ENCODE measurements around the gene WDR13.
A peak's percentile ranks its signal among the peaks of the same experiment; 100 is the strongest.
"Not testable (repeated sequence)": the region's sequence is repeated elsewhere in the genome, so short reads cannot be mapped to it uniquely, and the experiment has no call there.

The WDR13 gene

DNA sequence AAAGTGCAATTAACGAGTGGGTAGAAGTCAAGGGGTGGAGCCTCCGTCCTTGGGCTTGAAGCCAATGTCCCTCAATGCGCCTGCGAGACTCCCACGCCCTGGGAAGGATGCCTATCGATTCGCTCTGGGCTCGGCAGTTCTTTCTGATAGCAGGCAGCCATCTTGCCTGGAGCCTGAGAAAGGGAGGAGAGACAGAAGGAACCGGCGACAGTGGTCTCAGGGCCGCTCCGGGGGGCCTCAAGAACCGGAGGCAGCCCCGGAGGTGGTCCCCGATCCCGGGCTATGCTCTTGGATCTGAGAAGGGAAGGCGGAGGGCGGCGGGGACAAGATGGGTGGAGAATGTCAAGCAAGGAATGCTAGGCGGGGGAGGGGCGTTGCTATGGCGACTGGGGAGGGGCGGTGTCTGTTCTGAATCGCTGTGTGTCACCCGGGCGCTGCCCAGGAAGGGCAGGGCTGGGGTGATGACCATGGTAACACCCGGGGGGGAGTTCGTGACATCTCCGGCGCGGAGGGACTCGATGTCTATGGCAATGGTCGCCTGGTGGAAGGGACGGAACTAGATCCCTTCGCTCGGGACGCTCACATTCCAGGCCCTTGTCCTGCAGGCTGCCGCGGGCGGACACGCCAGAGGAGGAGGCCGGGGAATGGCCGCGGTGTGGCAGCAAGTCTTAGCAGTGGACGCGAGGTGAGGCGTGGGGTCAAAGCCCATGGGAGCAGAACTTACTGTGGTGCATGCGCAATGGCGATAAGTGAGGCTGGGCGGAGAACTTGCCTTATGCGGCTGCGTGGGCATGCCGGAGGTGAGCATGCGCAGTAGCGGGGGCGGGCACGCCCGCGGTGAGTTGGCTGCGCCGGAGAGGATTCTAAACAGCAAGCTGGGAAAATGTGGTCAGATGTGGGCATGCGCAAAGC lies at the start of gene WDR13:
Gene WDR13 (plus strand): TSS at position 140 of the 912 bp plus-strand sequence. CDS start 505 bp downstream, at position 645.
- peak; percentile 89 to 91 for DNase-seq

DNA sequence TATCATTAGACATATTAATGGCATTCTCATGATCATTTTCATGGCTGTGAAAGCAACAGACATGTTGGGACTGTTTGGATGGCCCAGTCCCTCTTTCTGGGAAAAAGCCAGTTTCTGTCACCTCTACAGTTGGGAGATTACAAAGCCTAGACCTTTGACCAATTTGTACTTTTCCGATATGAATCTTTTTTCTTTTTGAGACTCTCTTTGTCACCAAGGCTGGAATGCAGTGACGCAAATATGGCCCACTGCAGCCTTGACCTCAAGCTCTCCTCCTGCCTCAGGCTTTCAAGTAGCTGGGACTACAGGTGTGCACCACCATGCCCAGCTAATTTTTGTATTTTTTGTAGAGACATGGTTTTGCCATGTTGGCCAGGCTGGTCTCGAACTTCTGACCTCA lies 48.4 kb upstream of the WDR13 start:
- no peak for DNase-seq

DNA sequence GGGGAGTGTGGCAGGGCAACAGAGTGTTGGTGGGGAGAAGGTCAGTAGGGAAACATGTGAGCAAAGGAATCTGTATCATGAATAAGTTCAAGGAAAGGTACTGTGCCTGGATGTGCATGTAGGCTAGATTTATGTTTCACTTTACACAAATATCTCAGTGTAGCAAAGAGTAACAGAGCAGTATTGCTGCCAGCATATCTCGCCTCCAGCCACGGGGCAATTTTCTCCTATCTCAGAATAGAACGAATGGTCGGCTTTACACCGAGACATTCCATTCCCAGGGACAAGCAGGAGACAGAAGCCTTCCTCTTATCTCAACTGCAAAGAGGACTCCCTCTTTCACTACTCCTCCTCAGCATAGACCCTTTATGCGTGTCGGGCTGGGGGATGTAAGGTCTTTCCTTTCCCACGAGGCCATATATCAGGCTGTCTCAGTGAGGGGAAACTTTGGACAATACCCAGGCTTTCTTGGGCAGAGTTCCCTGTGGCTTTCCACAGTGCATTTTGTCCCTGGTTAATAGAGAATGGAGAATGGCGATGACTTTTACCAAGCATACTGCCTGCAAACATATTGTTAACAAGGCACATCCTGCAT lies 41.5 kb upstream of the WDR13 start:
- not testable (repeated sequence) for DNase-seq

DNA sequence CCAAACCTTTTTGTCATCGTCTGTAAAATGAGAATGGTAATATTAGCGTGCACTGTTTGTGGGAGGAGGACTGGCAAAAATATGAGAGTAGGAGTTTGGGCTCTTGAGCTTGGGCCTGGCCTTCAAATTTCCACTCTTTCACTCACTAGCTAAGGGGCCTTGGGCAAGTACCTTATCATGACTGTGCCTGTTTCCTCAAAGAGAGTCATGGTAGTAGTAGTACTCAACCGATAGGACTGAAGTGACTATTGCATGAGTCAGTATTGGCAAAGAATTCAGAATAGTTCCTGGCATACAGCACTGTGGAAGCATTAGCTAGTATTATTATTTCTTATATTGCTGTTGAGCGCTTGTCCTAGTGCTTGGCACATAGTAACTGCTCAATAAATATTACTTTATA lies 39.0 kb upstream of the WDR13 start:
- no peak for DNase-seq

DNA sequence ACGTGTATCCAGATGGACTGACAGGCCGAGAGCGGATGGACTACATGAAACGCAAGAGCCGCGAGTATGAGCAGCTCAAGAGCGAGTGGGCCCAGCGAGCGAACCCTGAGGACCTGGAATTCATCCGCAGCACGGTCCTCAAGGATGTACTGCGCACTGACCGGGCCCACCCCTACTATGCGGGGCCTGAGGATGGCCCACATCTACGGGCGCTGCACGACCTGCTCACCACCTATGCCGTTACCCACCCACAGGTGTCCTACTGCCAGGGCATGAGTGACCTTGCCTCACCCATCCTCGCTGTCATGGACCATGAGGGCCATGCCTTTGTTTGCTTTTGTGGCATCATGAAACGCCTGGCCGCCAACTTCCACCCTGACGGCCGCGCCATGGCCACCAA lies 37.7 kb upstream of the WDR13 start:
- DNase-seq = no peak

DNA sequence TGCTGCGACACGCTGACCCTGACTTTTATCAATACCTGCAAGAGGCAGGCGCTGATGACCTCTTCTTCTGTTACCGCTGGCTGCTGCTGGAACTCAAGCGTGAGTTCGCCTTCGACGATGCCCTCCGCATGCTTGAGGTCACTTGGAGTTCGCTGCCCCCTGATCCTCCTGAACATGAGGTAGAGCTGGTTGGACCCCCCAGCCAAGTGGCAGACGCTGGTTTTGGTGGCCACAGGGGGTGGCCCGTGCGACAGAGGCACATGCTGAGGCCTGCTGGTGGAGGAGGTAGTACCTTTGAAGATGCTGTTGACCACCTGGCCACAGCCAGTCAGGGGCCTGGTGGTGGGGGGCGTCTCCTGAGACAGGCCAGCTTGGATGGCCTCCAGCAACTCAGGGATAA lies 37.2 kb upstream of the WDR13 start:
- DNase-seq = no peak

DNA sequence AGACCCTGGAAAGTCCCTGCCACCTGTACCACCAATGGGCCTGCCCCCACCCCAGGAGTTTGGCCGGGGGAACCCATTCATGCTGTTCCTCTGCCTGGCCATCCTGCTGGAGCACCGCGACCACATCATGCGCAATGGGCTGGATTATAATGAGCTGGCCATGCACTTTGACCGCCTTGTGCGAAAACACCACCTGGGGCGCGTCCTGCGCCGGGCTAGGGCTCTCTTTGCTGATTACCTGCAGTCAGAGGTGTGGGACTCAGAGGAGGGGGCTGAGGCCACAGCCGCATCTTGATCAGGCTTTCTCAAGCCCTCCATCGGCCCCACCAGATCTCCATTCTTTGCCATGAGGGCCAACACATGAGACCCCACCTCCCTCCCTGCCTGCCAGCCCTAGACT lies 36.6 kb upstream of the WDR13 start:
- no peak for DNase-seq

DNA sequence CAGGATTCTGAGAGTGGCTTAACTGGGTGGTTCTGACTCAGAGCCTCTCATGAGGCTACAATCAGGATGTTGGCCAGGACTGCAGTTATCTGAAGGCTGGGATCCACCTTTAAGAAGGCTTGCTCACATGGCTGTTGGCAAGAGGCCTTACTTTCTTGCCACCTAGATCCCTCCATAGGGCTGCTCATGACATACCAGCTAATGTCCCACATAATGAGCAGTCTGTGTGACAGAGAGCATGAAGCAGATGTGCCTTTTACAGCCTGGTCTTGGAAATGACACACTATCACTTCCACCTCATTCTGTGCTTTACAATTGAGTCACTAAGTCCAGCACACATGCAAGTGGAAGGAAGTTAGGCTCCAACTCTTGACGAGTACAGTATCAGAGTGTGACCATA lies 27.3 kb upstream of the WDR13 start:
- no peak for DNase-seq

DNA sequence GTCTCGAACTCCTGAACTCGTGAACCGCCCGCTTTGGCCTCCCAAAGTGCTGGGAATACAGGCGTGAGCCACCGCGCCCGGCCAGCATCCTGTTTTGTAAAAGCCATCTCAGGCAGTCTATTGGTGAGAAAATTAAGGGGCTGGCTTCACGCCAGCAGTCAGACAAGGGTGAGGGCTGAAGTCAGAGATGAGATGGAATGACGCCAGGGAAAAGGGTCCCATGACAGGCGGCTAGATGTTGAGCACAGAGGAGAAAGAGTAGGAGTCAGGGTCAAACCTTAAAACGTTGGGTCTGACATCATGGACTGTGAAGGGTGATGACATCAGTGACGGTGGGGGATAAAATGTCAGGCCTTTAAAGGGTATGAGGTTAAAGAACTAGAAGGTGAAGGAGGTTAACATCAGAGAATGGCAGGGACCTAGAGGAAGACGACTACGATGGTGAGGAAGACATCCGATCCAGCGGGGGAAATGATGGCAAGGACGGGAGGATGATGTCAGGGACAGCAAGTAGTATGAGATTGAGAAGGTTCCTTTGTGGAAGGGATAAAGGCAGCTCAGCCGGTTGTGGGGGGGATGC lies 23.5 kb upstream of the WDR13 start:
- peak; percentile 69 to 80 for DNase-seq

DNA sequence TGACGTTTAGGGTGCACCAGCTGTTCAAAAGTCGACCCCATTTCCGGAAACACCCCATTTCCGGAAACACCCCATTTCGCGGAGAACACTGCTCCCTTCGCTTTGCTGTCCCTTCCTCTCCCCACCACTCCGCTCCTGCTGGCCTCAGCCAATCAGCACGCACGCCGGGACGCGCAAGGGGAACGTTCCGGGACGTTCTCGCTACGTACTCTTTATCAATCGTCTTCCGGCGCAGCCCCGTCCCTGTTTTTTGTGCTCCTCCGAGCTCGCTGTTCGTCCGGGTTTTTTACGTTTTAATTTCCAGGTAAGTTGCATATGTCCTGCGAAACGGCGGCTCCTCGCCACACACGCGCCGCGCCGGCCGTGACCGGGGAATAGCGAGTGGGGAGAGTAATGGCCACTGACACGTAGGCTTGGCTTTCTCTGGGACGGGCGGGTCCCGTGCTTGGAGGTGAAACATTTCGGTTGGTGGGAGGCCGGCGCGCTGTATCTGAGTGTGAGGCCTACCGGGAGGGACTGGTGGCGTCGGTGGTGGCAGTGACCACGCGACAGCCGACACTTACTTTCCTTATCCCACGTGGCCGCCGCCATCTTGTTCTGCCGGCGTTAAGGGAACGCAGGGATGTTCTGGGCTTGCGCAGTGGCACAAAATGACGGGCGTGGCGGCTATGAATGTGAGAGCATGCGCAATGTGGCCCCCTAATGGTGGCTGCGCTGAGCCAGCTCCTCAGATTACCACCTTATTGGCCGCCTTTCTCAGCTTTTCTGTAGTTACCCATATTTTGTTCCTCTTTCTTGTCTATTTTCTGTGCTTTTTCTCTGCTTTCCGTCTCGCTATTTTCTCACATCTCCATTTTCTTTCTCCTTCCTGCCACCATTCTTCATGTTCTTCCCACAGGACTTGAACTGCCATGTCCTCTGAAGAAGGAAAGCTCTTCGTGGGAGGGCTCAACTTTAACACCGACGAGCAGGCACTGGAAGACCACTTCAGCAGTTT lies 22.7 kb upstream of the WDR13 start, which contains the start of gene RBM3:
Gene RBM3 (plus strand): TSS at position 215 of the 997 bp plus-strand sequence. CDS start 697 bp downstream, at position 912.
- DNase-seq = peak; percentile 93 to 95

DNA sequence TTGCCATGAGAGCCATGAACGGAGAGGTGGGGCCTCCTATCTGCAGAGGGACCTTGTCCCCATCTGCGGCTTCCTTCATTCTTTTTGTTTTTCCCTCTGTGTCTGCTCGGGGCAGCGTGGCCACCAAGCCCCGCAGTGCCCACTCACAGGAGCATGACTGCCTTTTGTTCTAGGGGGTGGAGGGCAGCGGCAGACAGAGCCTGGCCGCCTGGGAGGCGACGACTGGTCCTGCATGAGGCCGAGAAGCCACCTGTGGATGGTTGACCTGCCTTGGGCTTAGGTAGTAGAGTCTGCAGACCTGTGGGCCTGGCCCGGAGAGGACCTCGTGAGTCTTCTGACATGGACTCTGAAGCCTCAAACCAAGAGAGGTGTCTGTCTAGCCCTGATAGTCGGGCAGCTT lies 21.6 kb upstream of the WDR13 start:
- no peak for DNase-seq

DNA sequence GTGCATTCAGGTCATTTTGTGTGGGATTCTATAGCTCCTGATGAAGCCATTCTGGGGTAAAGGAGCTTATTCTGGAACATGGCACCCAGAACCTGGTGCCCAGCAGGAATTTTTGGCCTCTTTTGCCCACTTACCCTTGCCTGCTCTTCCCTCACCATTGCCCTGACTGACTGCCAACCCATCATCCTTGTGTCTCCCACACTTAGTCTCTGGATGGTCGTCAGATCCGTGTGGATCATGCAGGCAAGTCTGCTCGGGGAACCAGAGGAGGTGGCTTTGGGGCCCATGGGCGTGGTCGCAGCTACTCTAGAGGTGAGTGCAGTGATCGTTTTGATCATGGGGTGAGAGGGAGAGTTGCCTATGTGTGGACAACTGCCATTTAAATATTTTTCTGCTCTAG lies 21.2 kb upstream of the WDR13 start:
- no peak for DNase-seq

DNA sequence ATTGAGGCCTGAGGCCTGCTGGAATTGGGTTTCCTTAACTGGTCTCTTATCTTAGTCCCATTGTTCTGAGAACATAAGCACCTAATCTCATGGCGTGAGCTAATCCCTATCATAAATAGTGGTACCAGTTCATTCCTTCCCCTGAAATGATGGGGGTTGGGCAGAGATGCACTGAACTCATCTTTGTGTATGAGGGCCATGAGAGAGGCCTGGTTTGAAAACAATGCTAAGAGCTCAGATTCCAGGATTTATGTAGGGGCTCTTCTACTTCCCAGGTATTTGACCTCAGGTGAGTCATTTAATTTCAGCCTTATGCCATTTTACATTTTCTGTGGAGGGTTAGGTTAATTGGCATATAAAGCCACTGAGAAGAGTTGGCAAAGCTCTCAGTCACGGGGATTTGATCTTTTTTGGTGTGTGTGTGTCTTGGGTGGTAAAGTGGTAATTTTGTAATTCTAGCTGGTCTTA lies 18.6 kb upstream of the WDR13 start:
- DNase-seq = no peak

DNA sequence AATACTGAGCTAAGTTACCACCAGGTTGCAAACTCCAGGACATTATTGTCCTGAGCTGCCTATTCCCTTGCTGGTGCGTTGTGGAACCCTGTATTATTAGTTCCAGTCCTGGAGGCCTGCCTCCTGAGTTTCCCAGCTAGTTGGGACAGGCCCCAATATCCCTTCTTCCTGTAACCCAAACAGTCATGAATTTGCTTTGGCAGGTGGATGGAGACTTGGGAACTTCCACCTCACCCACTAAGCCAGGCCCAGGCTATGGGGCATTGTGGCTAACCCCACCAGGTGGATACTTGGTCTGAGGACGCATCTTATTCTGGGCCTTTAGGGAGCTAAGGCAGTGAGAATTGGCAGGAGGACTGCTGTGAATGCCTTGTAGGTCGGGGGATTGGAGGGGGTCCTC lies 18.0 kb upstream of the WDR13 start:
- no peak for DNase-seq

DNA sequence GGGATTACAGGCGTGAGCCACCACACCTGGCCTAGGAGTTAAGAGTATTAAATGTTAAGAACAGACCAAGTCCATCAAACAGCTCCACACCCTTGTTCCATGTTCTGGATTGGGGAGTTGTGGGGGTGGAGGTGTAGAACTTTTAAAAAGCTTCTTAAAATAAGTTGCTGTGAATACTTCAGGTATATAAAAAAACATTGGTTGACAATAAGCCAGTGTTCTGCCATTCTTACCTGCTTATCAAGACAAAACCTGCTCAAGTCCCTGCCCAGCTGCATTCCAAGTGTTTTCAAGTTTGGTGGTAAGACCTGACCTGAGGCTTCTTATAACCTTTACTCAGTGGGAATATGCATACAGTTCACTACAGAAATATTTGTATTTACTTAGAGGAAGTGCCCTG lies 16.6 kb upstream of the WDR13 start:
- DNase-seq = no peak

DNA sequence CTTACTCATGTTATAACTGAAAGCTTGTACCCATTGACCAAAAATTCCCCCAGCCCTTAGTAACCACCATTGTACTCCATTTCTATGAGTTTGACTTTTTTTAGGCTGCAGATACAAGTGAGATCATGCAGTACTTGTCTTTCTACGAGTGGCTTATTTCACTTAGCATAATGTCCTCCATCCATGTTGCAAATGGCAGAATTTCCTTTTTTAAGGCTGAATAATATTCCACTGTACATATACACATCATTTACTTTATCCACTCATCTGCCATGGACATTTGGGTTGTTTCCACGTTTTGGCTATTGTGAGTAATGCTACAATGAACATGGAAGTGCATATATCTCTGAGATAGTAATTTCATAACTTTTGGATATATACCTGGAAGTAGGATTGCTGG lies 12.6 kb upstream of the WDR13 start:
- DNase-seq = no peak

DNA sequence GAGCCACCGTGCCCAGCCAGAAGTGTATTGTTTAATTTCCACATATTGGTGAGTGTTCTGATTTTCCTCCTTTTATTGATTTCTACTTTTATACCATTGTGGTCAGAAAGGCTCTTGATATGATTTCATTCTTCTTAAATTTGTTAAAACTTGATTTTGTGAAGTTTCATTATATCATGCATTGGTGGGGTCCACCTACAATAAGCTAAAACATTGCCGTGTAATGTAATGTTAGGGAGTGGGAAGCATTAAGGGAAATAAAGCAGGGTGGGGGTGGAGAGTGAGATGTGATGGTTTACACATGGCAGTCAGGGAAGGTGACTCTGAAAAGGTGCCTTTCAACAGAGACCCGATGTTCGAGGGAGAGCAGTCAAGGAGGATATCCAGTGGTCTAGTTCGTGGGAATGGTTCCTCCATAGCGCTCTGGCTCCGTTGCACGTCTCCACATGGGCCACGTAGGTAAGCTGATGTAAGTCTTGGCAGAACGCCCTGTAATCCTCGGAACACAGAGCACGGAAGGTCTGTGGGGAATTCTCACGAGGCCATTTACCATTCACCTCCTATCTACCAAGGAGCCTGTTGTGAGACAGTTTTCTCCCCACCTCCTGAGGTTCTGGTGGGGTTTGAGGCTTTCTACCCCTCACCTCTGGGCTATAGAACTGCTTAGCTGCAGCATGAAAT lies 7.7 kb upstream of the WDR13 start:
- no peak for DNase-seq

DNA sequence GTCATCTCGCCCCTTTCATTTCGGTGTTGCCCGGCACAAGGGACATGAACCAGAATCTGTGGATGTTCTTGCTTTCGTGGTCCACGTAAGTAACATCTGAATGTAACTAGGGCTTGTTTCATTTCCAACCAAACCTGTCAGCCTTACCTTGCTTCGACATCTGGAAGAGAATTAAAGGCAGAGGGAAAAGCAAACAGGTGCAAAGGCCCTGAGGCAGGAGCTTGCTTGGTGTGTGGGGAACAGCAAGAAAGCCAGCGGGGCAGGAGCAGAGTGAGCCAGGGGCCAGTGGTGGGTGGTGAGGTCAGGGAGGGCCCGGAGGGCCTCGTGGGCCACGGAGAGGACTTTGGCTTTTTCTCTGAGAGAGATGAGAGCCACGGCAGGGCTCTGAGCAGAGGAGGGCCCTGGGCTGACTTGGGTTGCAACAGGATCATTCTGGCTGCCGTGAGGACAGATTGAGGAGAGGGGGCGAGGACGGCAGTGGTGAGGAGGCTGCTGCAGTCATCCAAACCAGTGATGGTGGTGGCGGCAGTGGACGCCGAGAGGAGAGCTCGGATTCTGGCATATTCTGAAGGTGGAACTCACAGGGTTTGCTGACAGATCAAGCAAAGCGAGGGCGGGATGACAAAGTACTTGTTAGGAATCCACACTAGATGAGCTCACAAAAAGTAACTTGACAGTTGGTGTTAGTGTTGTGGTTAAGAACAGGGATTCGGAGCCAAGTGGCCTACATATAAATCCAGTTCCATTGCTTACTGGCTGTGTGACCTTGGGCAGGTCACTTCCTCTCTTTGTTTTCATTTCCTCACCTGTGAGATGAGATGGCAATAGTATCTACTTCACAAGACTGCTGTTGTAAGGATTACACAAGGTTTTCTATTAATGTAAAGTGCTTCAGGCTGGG lies 6.8 kb upstream of the WDR13 start:
- DNase-seq = no peak

DNA sequence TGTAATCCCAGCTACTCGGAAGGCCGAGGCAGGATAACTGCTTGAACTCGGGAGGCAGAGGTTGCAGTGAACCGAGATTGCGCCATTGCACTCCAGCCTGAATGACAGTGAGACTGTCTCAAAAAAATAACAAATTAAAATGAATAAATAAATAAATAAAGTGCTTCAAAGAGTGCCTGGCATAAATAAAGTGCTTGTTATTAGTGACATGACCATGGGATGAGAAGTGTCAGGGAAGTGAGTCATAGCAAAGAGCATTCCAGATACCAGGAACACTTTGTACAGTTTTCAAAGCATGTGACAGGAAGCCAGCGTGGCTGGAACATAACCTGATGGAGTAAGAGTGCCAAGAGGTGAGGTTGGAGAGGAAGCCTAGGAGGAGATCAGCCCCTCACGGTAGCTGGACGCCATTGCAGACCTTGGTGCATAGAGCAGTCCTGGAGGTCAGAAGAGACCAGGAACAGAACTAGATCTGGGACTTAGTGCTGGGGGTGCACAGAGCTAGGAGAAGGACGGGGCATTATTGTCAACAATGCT lies 6.0 kb upstream of the WDR13 start:
- no peak for DNase-seq

DNA sequence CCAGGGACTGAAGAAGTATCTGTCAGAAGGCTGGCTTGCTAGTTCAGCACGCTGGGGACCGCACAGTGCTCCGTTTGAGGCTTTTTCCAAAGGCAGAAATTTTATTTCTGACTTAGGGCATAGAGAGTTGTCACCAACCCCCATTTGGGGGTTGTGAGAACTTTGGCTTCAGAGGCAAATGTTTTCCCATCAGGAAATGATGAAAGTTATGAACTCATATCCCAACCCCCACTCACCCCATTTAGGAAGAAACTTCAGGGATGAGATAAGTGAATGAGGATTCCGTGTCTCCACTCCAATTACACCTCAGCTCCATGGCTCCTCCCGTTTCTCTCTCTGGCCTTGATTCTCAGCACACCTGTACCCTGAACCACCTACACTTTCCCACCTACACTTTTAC lies 4.3 kb upstream of the WDR13 start:
- DNase-seq = no peak

DNA sequence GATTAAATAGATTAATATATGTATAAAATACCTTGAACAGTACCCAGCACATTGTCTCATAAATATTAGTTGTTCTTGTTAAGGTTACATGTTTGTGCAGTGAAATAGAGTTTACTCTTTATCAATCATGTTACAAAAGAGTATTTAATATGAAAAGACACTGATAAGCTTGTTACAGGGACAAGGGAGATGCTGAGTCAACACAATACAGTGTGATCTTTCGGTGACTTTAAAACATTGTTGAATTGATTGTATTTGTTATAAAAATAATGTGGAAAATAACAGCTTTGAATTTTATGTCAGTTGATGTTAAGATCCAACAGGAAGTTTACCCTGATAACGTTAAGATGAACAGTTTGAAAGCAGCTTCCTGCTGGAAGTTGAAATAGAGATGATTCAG lies 1.4 kb upstream of the WDR13 start:
- DNase-seq = no peak
